A172 (cell line): ENCODE measurements around the gene TRIM6. TPM values are rescaled to one million over a fixed set of nuclear protein-coding genes. Genes with fewer than 3 reads are reported as not detected.
"Not testable (repeated sequence)": the region's sequence is repeated elsewhere in the genome, so short reads cannot be mapped to it uniquely, and the experiment has no call there.

Experiments used
- DNase-seq: peaks from one replicate; pipeline ENCODE4 v3.0.0-alpha.2; 2015; ENCODE audit warnings: low spot score
- total RNA-seq: library from RNA; depleted of rRNA; stranded (reverse); fragments of >200 nt; shearing (Covaris generic); gene quantifications from 2 replicates; pipeline ENCODE4 v1.2.3, GENCODE V29; 2014

TRIM6 gene
- total RNA-seq, 1 experiment from 2014 or later = 5.0 TPM

DNA sequence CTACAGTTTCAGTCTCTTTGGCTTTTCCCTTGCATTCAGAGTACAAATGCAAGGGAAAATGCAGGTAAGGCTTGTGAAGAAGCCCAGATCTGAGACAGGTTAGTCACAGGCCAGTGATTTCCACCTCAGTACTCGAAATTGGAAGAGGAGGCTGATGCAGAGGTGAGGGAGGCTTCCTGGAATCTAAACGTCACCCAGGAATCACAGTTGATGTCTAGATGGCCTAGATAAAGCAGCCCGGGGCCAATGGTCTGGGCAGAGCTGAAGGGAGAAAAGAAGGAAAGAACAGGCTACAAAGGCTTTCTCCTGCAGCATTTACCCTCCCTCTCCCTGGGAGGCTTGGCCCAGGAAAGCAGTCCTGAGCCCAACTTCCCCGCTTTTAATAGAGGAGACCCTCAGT lies 8.5 kb downstream of the TRIM6 start:
- DNase-seq = no peak

DNA sequence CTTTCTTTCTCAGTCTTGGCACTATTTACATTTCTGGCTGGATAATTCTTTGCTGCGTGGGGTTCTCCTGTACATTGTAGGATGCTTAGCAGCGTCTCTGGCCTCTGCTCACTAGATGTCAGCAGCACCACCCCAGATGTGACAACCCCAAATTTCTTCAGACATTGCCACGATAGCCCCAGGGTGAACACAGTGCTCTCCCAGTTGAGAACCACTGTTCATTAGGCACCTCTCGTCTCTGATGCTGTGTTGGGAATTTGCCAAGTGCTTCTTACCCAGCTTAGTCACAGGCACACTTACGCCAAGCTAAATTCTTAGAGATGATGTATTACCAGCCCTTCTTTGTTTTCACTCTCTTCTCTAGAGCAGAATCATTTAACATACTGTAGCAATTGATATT lies 9.4 kb downstream of the TRIM6 start:
- DNase-seq = peak; percentile 75

DNA sequence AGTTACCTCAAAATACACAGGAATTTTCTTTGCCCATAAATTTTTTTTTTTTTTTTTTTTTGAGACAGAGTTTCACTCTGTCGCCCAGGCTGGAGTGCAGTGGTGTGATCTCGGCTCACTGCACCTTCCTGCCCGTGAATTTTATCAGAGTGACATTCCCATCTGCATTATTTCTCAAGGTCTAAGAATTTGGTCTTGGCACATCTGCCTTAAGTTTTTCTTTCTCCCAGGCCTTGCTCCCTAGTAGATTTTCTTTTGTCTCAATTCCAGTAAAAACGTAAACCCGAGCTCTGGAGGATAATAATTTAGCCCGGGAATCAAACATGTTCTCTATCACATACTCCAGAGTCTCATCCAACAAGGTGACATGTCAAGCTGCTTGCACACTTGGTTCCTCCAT lies 12.4 kb downstream of the TRIM6 start:
- no peak for DNase-seq

DNA sequence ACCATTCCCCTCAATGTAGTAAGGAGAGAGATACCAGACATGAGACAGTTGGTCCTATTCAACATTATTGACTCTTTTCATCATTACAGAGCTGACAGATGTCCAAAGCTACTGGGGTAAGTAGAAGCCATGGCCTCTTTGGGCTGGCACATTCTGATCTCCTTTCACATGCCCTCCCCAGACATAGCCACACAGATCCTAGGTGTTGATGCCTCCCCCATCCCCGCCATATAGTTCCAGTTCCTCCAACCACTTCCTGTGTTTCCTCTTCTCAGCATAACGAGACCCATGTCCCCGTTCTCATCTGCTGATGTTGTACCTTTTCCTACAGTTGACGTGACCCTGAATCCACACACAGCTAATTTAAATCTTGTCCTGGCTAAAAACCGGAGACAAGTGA lies 14.0 kb downstream of the TRIM6 start:
- DNase-seq = no peak

DNA sequence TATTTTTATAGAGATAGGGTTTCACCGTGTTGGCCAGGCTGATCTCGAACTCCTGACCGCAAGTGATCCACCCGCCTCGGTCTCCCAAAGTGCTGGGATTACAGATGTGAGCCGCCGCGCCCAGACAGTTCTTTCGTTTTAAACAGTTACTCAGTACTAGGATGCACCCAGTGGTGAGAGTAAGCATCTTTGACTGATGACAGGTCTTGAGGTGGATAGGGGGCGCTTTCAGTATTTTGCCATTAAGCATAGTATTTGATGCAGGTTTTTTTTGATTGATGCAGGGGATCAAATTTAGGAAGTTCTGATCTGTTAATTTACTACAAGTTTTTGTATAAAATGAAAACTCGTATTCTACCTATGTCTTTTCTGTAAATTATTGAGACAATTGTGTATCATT lies 15.2 kb downstream of the TRIM6 start:
- DNase-seq = no peak

DNA sequence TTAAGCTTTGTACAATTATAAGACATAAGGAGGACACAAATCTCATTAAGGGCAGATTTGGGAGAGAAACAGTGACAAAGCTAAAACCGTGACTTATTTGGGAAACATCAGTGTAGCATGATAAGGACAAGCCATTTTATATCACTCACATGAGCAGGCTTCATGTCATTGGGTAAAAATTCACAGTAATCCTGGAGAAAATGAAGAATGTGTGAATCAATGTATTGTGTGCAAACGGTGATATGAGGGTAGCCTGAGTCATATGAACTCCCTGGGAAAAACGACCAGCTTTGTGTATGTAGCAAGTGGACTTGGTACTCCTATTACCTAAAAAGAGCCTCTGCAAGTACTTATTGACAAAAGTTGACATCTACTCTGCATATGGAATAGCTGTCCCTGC lies 22.4 kb downstream of the TRIM6 start:
- DNase-seq = no peak

DNA sequence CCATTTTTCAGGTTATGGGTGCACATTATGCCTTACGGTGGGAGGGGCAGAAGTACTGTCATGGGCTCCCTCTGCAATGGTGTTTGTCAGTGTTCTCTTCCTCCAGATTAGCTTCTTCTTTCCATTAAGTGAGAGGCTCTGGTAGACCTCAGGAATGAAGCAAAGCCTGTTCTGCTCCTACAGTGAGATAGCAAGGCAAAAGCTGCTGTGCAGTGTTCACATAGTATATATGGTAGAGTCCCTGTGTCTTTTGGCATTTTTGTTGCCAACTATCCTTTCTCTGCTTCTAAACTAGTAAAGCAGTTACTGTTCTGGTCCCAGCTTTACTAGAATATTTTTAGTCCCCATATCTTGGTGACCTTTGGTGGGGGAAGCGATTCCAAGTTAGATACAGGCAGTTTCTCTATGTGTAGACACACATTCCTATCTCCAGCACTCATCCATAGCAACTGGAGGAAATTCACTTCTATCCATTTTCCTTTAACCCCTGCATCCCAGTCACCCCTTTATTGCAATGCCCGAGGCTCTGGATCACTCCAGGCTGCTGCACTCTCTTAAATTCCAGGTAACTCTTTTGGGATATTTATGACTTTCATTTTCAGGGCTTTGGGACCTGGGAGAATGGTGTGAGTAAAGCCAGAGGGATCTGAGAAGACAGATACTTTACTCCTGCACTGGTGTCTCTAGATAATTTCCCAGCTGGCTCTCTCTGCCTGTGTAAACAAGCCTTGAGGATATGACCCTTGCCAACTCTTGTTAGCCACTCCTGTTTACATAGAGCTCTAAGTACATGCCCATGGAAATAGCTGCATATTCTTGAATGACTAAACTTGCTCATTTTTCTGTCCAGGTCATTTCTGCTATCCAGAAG lies 24.4 kb downstream of the TRIM6 start:
- peak; percentile 54 for DNase-seq

DNA sequence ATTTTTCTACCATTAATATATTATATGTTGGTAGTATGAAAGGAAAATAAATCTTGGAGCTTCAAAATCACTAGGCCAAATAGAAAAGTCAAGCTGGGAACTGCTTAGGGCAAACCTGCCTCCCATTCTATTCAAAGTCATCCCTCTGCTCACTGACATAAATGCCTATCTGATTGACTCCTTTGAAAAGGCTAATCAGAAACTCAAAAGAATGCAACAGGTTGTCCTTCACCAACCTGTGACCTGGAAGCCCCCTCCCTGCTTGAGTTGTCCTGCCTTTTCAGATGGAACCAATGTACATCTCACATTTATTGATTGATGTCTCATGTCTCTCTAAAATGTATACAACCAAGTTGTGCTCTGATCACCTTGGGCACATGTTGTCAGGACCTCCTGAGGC lies 25.1 kb downstream of the TRIM6 start:
- DNase-seq = no peak

DNA sequence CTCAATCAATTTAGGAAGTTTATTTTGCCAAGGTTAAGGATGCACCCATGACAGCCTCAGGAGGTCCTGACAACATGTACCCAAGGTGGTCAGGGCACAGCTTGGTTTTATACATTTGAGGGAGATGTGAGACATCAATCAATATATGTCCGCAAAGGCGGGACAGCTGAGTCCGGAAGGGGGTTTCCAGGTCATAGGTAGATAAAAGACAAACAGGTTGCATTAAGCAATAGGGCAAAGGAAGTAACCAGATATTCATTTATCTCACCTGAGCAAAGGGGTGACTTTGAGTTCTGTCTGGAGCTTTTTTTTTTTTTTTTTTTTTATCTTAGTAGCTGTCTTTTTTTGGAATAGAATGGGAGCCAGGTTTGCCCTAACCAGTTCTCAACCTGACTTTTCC lies 26.4 kb downstream of the TRIM6 start:
- DNase-seq = no peak

DNA sequence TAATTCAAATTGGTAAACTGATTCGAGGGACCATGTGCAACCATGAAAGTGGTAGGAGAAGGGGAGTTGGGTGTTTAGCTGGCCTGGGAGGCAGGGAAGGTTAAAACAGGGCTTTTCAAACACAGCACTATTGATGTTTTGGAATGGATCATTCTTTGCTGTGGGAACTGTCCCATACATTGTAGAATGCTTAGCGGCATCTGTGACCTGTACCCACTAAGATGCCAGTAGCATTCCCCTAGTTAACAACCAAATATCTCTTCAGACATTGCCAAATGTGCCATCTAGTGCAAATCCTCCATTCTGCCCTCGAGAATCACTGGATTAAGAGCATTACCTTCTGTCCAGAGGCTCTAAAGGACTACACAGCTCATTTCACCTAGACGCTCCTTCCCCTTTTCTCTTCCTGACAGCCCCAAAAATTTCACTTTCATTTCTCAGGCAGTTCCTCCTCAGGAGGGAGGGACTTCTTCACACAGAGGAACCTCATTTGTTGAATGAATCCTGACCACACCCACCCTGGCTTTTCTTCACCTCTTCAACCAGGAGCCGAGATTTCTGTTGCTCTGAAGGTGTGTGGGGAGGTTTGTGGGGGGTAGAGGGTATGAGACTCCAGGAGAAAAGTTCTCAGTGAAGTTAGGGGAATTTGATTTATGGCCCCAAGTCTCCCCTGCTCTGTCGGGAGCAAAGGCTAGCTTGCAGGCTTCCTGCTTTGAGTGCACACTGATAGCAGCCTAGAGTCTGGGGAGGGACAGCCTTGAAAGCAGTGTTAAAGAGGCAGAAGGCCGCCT lies 28.2 kb downstream of the TRIM6 start, which contains the start of gene TRIM34:
Gene TRIM34 (plus strand): TSS at position 513 of the 791 bp plus-strand sequence. CDS start 7,331 bp downstream, outside the sequence.
- peak; percentile 76 for DNase-seq

DNA sequence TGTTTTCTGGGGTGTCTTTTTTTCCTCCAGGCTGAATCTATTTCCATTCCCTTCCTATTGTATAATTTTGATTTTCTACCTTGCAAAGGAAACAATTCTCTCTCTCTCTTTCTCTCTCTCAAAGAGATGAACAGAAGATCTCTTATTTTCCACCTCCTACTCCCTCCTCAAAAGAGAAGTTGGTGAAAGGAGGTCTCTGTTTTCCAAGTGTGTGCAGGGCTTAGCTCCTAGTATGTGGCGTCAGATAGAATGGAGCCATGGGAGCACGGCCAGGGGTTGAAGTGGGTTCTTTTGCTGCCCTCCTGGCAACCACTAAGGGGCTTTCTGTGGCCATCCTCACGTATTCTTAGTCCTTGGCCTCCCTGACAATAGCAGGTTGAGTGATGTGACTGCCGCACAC lies 28.8 kb downstream of the TRIM6 start:
- DNase-seq = no peak

DNA sequence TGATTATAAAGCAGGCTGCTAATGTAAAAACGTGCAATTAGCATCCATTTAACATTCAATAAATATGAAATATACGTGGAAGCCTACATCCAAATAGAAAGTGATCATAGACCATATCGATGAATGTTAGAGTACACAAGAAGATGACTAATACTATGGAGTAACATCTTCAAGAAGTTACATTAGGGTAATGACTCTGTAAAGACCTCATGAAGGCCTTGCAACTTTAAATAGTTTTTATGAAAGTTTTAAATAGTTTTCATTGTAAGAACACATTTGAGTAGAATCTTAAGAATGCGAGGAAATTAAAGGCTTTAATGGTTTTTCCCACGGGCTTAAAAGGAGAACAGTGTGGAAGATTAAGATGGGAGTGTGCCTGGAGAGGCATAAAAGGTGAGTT lies 29.8 kb downstream of the TRIM6 start:
- no peak for DNase-seq

DNA sequence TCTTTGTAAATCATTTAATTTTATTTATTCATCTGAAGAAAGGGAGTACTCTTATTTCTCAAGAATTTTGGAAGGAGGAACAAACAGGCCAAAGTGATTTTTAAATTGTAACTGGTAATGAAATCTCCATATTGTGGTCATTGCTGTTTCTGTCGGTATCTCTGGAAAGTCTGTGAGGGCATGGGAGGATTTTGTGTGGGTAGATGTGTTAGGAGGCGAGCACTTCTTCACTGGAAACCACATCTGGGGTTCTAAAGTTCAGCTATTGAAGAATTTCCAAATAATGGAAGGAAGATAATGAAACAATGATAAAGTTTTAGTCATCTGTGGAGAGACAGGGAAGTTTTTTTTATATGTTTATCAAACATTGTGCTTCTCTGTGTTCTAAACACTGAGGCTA lies 35.0 kb downstream of the TRIM6 start:
- no peak for DNase-seq

DNA sequence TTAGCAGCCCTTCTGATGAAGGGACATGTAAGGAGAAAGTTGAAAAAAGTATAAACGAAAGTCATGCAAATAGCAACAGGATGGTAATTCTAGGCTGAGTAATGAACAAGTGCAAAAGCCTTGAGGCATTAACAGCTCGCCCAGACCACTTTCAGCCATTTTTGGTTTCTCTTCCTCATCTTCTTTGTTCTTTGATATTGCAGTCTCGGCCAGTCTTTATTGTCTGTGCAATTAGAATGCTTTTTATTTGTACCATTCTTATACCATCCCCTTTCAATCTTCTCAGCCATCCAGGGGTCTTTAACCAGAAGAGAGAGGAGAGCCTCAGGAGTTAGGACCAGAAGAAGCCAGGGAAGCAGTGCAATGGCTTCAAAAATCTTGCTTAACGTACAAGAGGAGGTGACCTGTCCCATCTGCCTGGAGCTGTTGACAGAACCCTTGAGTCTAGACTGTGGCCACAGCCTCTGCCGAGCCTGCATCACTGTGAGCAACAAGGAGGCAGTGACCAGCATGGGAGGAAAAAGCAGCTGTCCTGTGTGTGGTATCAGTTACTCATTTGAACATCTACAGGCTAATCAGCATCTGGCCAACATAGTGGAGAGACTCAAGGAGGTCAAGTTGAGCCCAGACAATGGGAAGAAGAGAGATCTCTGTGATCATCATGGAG lies 35.7 kb downstream of the TRIM6 start:
- DNase-seq = no peak

DNA sequence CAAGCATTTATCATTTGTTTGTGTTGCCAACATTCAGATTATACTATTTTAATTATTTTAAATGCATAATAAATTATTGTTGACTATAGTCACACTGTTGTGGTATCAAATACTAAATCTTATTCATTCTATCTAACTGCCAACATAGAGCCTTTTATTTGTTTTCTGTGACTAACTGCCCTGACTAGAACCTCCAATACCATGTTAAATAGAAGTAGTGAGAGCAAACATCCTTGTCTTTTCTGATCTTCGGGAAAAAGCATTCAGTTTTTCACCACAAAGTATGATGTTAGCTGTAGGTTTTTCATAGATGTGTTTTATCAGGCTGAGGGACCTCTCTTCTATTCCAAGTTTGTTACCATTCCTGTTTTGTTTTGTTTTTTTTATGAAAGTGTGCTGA lies 43.5 kb downstream of the TRIM6 start:
- no peak for DNase-seq

DNA sequence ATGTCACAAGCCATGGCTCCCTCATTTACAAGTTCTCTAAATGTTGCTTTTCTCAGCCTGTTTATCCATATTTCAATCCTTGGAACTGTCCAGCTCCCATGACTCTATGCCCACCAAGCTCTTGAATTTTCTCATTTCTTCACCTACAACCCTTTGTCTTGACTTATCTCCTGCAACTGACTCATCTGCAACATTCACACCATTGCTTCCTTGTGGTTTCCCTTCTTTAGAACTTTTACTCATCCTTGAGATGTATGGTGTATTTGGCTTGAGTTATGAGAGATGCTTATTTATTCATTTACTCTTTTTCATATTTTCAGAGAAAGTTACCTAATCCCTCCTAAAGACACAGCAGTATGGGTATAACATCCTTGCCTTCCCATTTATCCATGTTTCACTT lies 47.1 kb downstream of the TRIM6 start:
- DNase-seq = no peak

DNA sequence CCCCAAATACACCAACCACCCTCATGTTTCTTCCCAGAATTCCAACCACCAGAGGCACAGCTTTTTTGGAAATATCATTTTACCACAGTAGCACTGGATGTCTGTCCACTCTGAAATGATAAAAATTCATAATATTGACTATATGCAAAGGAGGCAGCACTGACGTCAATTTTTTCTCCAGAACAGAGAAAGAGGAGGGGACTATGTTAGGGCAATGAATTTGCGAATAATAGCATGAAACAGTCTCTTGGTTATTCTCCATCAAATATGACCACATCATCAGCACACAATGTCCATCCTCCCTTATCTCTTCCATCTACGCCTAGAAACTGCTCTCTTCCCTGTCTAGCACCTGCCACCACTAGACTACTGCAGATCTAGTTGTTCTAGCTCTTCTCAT lies 49.7 kb downstream of the TRIM6 start:
- DNase-seq = no peak

DNA sequence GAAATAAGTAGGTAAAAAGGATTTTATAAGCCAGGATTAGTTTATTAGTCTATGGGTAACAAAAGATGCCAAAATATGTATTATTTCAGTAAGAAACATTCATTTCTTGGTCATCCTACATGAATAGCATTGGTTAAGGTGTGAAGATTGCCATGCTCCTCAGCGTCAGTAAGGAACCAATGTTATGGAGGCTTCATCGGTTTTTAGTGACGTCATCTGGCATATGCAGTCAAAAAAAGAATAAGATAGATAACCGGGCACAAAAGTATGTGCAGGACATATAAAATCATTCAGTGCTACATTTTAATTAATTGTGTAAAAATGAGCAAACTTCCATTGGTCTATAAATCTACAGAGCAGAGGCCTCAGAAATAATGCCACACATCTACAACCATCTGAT lies 59.0 kb downstream of the TRIM6 start:
- DNase-seq = no peak

DNA sequence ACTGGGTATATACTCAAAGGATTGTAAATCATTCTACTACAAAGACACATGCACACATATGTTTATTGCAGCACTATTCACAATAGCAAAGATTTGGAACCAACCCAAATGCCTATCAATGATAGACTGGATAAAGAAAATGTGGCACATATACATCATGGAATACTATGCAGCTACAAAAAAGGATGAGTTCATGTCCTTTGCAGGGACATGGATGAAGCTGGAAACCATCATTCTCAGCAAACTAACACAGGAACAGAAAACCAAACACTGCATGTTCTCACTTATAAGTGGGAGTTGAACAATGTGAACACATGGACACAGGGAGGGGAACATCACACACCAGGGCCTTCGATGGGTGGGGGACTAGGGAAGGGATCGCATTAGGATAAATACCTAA lies 60.5 kb downstream of the TRIM6 start:
- not testable (repeated sequence) for DNase-seq

DNA sequence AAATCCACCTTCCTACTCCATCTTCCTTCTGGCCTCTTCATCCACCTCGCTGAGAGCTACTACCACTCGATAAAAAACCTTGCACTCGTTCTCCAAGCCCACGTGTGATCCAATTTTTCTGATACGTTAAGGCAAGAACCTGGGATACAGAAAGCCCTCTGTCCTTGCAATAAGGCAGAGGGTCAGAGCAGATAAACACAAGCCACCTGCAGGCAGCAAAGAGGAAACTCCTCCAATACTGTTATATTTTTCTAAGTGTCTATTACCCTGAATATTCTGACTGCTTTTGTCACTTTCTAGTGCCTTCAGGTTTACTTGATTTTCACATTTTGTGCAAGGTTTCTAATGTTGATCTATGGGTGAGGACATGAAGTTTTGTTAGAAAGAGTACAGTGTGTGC lies 61.9 kb downstream of the TRIM6 start:
- no peak for DNase-seq
